Measurements from ENCODE around the gene YAF2. TPM values are rescaled to one million over a fixed set of nuclear protein-coding genes. Genes with fewer than 3 reads are reported as not detected.
"Not testable (repeated sequence)": the region's sequence is repeated elsewhere in the genome, so short reads cannot be mapped to it uniquely, and the experiment has no call there.

YAF2 gene
- total and polyA plus RNA-seq, 2 donors (not counting 1 experiment from before 2014, with no cell fraction given): 11.6 to 41.9 TPM

GRCh38 chr12:42216737-42217136 is 21.3 kb downstream of the YAF2 start:
- Histone ChIP-seq H3K4me1 (ENCODE audit: control insufficient read depth in 2 of 2, insufficient read depth in 2 of 2, low read length in 2 of 2) (peaks cover 2 to 13% of the 10 kb centered on the region in 2 donors), H3K36me3 (replicated peaks in 1 of 2; ENCODE audit: control extremely low read depth in 1 of 2, control insufficient read depth in 1 of 2, extremely low read depth in 1 of 2, insufficient read depth in 2 of 2, low read length in 1 of 2) (peaks cover 0 to 3% of the 10 kb centered on the region in 2 experiments), H3K27me3 (replicated peaks in 1 of 4; ENCODE audit: control extremely low read depth in 1 of 4, control insufficient read depth in 3 of 4, insufficient read depth in 4 of 4, low read length in 3 of 4) (no peaks in the 10 kb centered on the region), H3K79me2 (ENCODE audit: control insufficient read depth, insufficient read depth, low read length) (peaks cover 54% of the 10 kb centered on the region), H3K27ac (ENCODE audit: low read length in 2 of 2) (no peak overlapping the region), H4K20me1 (ENCODE audit: control insufficient read depth, insufficient read depth, low read length, poor library complexity, severe bottlenecking) (peaks cover 10% of the 10 kb centered on the region), H2AFZ (ENCODE audit: insufficient read depth, low read depth, low read length, poor library complexity, severe bottlenecking) (no peak overlapping the region), H3K4me3 (ENCODE audit: control extremely low read depth in 1 of 5, extremely low read depth in 1 of 5, insufficient read depth in 1 of 5, low read depth in 2 of 5, low read length in 4 of 5) (no peak overlapping the region), H3K9ac (ENCODE audit: low read length) (no peak overlapping the region), H3K4me2 (replicated peaks; ENCODE audit: low read depth, low read length, poor library complexity, severe bottlenecking) (no peak overlapping the region), H3K9me3 (ENCODE audit: control extremely low read depth in 1 of 3, control insufficient read depth in 2 of 3, insufficient read depth in 1 of 3, low read length in 2 of 3) (no peaks in the 10 kb centered on the region)
- ChIA-PET CTCF (no interaction called here), POLR2A (no interaction called here)
- Mint-ChIP-seq H3K4me1 (peaks cover 48% of the 10 kb centered on the region), H3K4me3 (no peak overlapping the region), H3K27ac (no peak overlapping the region), H3K27me3 (no peaks in the 10 kb centered on the region), H3K9me3 (ENCODE audit: insufficient read depth) (no peaks in the 10 kb centered on the region)
- intact Hi-C loops (cut with micrococcal nuclease): no loop called here
- ATAC-seq (ENCODE audit: low read depth): no peak
- no peak for DNase-seq
- TF ChIP-seq EZH2 (IDR thresholded peaks at IDR 0.05; ENCODE audit: borderline replicate concordance, insufficient read depth, low read depth, low read length, poor library complexity, severe bottlenecking) (no peak), CTCF (IDR thresholded peaks at IDR 0.05) (no peak)
- WGBS (ENCODE audit: insufficient coverage): no CpG with 5 or more reads among the region's 1 CpG

GRCh38 chr12:42215759-42216158 is 22.3 kb downstream of the YAF2 start:
- POLR2A ChIA-PET; H3K27ac ChIP-seq (ENCODE audit: low read length in 2 of 2); ATAC-seq (ENCODE audit: low read depth); H4K20me1 ChIP-seq (ENCODE audit: control insufficient read depth, insufficient read depth, low read length, poor library complexity, severe bottlenecking); H3K27me3 Mint-ChIP-seq; H3K9me3 Mint-ChIP-seq (ENCODE audit: insufficient read depth); H3K9me3 ChIP-seq (ENCODE audit: control extremely low read depth in 1 of 3, control insufficient read depth in 2 of 3, insufficient read depth in 1 of 3, low read length in 2 of 3); H3K4me3 ChIP-seq (ENCODE audit: control extremely low read depth in 1 of 5, extremely low read depth in 1 of 5, insufficient read depth in 1 of 5, low read depth in 2 of 5, low read length in 4 of 5); H3K27me3 ChIP-seq (replicated peaks in 1 of 4; ENCODE audit: control extremely low read depth in 1 of 4, control insufficient read depth in 3 of 4, insufficient read depth in 4 of 4, low read length in 3 of 4); DNase-seq; H3K36me3 ChIP-seq (replicated peaks in 1 of 2; ENCODE audit: control extremely low read depth in 1 of 2, control insufficient read depth in 1 of 2, extremely low read depth in 1 of 2, insufficient read depth in 2 of 2, low read length in 1 of 2); H3K9ac ChIP-seq (ENCODE audit: low read length); H2AFZ ChIP-seq (ENCODE audit: insufficient read depth, low read depth, low read length, poor library complexity, severe bottlenecking); H3K4me3 Mint-ChIP-seq; intact Hi-C loops (cut with micrococcal nuclease); H3K4me2 ChIP-seq (replicated peaks; ENCODE audit: low read depth, low read length, poor library complexity, severe bottlenecking); H3K27ac Mint-ChIP-seq: not testable (repeated sequence)
- H3K79me2 ChIP-seq (ENCODE audit: control insufficient read depth, insufficient read depth, low read length): peaks cover 45% of the 10 kb centered on the region
- peaks cover 45% of the 10 kb centered on the region for H3K4me1 Mint-ChIP-seq
- WGBS (ENCODE audit: insufficient coverage): 57% methylated on average over 1 of the region's 4 CpGs
- CTCF ChIA-PET: interaction anchor here (1.1 kb wide), 1 partner anchor 20 kb away, joined by 4 read pairs; no protein-coding TSS in a partner anchor
- peaks cover 2 to 13% of the 10 kb centered on the region in 2 donors for H3K4me1 ChIP-seq (ENCODE audit: control insufficient read depth in 2 of 2, insufficient read depth in 2 of 2, low read length in 2 of 2)
